Stimulated activated CD4-positive, alpha-beta T cell treated with anti-CD3 and anti-CD28 coated beads, Interleukin-4, amount 100 ng/mL, for 4 hours (primary cell): ENCODE data around the gene C16orf74.

ENCODE experiments used
- DNase-seq, 2 experiments: peaks; one replicate each; pipeline ENCODE4 v3.0.0-alpha.2; 2020

C16orf74 gene

GRCh38 chr16:85750827-85751697 is at the start of gene C16orf74:
Gene C16orf74 (minus strand): TSS chr16:85751096. CDS start chr16:85735217, 15,879 bp downstream.
- peak in 1 of 2 experiments; percentile 20 for DNase-seq

DNA sequence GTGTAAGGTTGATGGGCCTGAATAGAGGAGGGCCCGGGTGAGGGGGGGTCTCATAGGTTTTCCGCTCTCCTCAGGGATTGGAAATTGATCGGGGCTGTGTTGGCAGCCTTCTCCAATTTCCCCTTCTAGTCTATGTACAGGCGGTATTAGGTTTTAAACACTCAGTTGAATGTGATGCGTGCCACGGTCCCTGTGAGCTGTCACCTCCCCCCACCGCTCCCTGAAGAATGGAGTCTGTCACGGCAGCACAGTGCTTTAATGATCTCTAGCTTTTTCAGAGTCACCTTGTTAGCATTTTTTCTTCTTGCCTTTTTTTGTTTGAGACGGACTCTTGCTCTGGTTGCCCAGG is 49.4 kb upstream of the C16orf74 start:
- peak in 1 of 2 experiments; percentile 12 for DNase-seq

DNA sequence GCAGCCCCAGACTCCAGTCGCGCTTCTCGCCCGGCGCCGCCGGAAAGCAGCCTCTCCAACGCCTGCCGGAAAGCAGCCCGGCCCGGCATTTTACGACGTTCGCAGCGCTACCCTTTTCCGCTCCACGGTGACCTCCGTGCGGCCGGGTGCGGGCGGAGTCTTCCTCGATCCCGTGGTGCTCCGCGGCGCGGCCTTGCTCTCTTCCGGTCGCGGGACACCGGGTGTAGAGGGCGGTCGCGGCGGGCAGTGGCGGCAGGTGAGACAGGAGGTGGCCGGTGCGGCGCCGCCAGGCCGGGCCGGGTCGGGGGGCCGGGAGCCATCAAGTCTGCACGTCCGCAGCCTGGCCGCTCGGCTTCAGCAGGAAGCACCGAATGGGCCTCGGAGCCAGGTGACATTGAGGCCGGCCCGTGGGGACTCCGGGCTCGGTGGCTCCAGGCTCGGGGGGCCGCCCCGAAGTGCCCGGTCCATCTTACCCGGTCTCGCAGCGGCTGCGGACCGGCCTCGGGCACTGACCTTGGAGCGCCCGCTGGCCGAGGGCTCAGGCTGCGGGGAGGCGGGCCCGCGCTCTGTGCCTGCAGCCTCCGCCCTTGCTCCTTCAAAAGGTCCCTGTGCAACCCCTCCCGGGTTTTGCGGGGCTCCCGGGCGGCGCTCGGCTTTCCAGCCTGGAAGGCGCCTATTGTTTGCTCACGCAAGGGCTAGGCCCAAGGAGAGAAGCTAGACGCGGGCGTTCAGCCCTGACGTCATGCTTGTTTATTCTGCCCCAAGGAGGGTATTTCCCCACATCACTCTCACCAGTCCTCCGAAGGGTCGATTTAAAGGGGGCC is 48.8 kb upstream of the C16orf74 start, which contains the start of the genes COX4I1 and EMC8:
Gene COX4I1, plus strand, starts transcription at position 199 of the 824 bp plus-strand sequence. CDS start 1,511 bp downstream, outside the sequence.
Gene EMC8, minus strand, starts transcription at position 48 of the 824 bp plus-strand sequence. CDS start 249 bp downstream, outside the sequence.
- peak; percentile 91 to 93 for DNase-seq

DNA sequence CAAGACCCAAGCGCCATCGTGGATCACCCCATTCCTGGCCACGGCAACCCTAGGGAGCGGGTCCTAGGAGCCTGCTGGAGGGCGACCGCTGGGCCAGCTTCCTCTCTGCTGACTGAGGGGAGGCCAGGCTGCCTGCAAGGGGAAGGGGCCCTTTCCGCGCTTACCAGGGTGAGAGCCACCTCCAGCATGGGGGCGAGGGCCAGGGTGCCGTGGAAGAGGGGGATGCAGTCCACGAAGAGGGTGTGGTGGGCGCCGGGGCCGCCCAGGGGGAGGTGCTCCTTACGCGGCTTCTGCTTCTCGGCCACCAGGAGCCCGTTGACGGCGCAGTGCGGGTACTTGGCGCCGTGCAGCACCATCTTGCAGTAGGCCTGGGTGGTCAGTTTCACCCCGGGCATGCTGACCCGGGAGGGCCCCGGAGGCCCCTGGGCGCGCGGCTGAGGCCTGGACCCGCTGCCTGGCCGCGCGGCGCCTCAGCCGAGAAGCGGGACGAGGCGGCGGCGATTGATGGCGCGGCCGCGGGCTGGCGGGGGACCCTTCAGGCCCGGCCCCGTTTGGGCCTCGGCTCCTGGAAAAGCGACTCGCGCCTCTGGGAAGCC is 48.1 kb upstream of the C16orf74 start:
- peak; percentile 10 to 22 for DNase-seq

DNA sequence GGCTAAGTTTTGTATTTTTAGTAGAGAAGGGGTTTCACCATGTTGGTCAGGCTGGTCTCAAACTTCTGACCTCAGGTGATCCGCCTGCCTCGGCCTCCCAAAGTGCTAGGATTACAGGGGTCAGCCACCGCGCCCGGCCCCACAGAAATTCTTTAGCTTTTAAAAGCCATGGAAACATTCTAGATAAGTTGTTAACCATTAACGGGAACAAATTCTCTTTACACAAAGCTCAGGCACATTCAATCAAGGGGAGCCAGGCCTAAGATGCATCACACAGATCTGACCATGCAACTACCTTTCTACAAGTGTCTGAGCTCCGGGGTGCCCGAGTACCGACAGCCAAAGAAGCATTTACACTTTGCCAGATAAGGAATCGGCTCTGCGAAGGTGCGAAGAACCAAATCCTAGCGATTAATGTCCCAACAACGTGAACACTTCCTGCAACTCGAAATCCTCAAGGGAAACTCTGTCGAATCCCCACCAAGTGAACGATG is 47.4 kb upstream of the C16orf74 start:
- no peak for DNase-seq

DNA sequence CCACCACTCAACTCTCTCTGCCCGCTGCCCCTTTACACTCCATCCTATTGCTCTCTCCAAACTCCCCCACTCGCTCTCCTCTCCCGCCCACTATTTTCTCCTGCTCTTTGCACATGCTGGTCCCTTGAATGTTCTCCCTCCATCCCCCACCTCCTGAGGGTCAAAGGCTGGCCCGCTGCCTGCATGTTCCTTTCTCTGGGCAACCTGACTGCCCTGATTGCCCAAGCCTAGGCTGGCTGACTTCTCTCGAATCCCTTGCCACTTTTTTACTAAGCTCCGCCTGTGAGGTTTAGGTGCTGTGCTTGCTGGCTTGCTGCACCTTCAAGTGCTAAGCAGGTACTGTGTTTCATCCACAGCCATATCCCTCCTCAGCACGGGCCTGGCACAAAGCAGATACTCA is 45.7 kb upstream of the C16orf74 start:
- DNase-seq: no peak

DNA sequence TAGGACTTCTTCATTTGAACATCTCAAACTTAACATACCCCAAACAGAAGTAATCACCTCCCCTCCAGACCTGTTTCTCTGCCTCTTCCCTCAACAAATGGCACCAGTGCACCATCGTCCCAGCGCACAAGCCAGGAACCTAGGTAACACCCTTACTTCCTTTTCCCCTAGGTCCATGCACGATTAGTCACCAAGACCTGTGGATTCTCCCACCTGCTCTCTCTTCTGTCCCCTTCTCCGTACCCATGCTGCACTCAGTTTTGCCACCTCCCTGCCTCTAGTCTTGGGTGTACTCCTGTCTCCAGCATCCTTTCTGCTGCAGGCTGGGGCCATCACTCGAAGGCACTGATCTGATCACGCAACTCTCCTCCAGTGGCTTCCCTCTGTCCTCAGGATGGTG is 45.3 kb upstream of the C16orf74 start:
- DNase-seq: no peak

GRCh38 chr16:85794696-85795095 is 43.8 kb upstream of the C16orf74 start:
- no peak for DNase-seq

GRCh38 chr16:85793662-85794298 is 42.9 kb upstream of the C16orf74 start:
- DNase-seq: no peak

DNA sequence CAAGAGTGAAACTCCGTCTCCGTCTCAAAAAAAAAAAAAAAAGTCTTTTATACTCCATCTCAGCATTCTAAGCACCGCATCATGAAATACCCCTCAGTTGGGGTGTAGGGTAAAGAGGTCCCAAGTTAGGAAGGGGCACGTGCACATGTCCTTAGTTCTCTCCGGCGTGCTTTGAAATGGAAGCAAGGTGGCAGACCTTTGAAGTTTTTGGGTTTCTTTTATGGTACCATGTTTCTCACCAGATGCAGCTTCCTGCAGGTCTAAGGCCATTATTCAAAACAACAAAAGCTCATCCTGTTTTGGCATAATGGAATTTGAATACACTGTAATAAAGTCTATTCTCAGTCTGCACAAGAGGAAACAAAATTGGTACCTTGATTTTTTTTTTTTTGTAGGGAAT is 38.9 kb upstream of the C16orf74 start:
- DNase-seq: no peak

DNA sequence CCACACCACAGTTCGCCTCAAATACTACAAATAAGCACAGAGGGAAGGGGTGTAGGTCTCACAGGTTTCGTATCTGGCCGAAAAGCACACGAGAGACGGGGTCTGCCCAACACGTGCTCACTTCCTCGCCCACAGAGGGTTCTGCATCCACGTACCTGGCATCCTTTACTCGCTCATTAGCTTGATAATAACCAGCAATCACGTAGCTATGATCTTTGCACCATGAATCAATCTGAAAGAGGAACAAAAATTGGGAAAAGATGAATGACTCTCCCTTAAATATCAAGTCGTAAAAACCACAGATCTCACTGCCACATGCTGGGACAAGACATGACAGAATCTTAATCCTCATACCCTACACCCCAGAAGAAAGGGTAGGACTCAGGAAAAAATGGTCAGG is 37.9 kb upstream of the C16orf74 start:
- no peak for DNase-seq

DNA sequence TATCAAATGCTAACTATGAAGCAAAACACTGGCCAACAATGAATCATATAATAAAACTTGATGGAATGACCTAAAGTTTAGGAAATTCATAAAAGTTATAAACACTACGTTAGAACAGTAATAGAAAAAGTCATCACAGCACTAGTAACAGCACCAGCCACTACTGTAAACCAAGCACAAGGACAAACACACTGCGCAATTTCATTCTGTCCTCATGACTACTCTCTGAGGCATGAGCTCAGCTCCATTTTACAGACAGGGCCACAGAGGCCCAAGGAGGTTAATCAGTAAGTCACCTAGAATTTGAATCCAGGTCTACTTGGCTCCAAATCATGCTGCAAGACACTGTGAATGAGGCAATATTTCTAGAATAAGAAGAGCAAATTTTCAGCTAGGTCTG is 35.0 kb upstream of the C16orf74 start:
- DNase-seq: no peak

DNA sequence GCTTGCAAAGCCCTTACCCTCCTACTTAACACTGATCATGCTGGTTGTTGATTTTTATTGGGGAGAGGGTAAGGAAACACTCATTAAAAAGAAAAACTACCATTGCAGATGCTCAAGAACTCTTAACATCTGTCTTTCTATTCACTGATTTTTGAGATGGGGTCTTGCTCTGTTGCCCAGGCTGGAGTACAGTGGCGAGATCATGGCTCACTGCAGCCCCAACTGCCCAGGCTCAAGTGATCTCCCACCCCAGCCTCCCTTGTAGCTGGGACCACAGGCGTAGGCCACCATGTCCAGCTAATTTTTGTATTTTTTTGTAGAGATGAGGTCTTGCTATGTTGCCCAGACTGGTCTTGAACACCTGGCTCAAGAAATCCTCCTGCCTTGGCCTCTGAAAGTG is 33.9 kb upstream of the C16orf74 start:
- no peak for DNase-seq

- DNase-seq: no peak
Observed at GRCh38 chr16:85783441-85783840, 32.5 kb upstream of the C16orf74 start.

GRCh38 chr16:85782451-85782850 is 31.6 kb upstream of the C16orf74 start:
- DNase-seq: no peak

DNA sequence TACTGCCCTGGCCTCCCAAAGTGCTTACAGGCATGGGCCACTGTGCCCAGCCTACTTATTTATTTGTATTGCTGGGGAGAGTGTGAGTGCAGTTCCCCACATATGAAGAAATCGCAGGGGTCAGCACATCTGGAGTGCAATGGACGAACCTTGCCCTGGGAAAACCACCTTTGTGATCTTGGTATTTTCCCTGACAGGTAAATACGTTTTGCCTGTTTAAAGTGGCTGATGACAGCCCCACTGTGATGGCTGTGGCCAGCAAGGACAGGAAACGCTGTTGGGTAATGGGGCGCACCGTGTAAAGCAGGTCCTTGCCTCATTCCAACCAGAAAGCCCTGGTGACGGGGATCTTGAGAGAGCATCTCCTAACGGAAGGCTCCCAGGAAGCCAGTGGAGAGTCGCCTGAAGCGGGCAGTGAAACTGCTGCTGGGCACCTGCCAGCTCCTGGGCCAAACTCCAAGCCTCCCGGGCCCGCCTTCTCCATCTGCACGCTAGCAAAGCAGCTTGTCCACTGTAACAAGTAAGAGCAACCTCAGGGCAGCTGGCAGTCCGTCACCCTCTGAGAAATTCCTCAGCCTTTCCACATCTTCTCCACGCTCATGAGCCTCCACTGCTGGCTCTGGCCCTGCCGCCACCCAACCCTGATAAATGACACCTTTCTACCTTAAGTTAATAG is 30.9 kb upstream of the C16orf74 start:
- DNase-seq: no peak

DNA sequence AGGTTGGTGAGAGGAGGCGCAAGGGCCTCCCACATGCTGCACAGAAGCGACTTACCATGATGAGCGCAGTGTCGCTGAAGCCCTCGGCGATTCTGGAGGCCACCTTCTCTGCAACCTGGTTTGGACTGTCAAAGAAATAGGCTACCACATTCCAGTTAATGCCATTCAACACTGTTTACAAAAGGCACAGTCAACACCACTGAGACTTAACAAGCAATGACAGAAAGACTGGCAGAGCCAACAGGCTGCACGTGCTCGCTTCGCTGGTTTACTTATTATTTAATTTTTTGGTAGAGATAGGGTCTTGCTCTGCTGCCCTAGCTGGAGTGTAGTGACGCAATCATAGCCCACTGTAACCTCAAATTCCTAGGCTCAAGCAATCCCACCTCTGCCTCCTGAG is 30.3 kb upstream of the C16orf74 start:
- no peak for DNase-seq

DNA sequence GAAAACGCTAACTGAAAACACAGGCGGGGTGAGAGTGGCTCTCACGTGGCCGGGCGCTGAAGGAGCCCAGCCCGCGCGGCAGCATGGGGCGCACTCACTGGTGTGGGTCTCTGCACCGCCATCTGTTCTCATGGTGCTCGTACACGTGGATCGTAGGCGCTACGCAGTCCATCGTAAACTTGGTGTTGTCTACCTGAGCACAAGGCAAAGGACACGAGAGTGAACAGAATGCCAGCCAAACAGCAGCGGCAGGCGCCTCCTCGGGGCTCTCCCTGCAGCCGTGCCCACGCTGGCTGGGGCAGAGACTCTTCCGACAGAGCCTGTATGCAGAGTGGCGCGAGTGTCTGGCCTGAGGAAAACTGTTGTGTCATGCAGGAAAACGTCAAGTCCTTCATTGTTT is 29.4 kb upstream of the C16orf74 start:
- DNase-seq: no peak

GRCh38 chr16:85778873-85779272 is 28.0 kb upstream of the C16orf74 start:
- DNase-seq: no peak

- no peak for DNase-seq
Observed at GRCh38 chr16:85777583-85778310, 26.9 kb upstream of the C16orf74 start.

DNA sequence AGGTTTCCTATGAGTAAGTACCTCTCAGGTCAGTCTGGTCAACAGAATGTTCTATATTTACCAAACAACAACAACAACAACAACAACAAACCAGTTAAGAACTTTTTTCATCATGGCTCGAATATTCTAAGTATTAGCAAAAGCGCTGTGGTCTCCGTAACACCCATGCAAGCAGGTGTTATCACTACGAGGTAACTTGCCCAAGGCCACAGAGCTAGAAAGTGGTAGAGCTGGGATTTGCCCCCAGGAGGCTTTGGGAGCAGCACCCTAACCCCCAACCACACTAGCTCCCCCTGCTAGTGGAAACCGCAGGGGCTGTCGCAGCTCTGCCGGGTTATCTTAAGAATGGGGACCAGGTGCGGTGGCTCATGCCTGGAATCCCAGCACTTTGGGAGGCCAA is 23.9 kb upstream of the C16orf74 start:
- DNase-seq: no peak
